ENCODE data around the gene AUTS2.
"Not testable (repeated sequence)": the region's sequence is repeated elsewhere in the genome, so short reads cannot be mapped to it uniquely, and the experiment has no call there.

The AUTS2 gene

DNA sequence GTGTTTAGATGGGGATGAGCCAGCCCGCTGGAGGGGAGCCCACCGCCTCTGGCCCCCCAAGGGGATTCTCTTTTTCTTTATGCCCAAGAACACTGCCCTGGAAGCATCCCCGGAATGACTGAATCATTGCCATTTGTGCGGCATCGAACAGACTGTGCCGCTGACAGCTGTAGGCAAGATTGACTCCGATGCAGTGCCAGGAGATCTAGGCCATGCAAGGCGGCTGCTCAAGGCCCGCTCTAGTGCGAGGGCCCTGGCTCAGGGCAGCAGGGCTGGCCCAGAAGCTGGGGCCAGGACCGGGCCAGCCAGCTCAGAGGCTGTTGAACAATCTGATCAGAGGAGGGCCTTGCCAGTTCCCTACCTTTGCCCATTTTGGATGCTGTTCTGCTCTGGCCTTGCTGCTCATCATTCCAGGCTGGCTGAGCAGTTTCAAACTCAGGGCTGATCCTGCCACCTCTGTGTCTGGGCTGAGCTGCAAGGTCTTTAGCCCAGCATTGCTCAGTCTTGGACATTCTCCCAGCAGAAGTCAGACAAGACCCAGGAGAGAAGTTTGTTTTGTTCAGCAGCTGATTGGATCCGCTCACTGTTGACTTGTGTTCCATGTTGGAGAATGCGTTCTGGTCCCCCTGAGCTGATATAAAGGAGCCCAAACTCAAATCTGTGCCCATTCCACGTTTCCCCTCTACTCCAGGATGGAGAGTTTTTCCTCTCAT, 1048.4 kb downstream of the AUTS2 start:
- Histone ChIP-seq H3K36me3 (no peaks in the 10 kb centered on the region), H3K27me3 (no peaks in the 10 kb centered on the region), H3K9me3 (peaks cover 0 to 3% (median 0%) of the 10 kb centered on the region in 3 donors), H3K4me3 (no peak overlapping the region), H3K27ac (no peak overlapping the region), H3K4me1 (no peaks in the 10 kb centered on the region)
- TF ChIP-seq, protein P1, sequence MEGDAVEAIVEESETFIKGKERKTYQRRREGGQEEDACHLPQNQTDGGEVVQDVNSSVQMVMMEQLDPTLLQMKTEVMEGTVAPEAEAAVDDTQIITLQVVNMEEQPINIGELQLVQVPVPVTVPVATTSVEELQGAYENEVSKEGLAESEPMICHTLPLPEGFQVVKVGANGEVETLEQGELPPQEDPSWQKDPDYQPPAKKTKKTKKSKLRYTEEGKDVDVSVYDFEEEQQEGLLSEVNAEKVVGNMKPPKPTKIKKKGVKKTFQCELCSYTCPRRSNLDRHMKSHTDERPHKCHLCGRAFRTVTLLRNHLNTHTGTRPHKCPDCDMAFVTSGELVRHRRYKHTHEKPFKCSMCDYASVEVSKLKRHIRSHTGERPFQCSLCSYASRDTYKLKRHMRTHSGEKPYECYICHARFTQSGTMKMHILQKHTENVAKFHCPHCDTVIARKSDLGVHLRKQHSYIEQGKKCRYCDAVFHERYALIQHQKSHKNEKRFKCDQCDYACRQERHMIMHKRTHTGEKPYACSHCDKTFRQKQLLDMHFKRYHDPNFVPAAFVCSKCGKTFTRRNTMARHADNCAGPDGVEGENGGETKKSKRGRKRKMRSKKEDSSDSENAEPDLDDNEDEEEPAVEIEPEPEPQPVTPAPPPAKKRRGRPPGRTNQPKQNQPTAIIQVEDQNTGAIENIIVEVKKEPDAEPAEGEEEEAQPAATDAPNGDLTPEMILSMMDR (IDR thresholded peaks at IDR 0.05), result no peak
- intact Hi-C loops (cut with DNase I; ENCODE audit: low total_unique reads), result no loop called here
- DNase-seq, result no peak

DNA sequence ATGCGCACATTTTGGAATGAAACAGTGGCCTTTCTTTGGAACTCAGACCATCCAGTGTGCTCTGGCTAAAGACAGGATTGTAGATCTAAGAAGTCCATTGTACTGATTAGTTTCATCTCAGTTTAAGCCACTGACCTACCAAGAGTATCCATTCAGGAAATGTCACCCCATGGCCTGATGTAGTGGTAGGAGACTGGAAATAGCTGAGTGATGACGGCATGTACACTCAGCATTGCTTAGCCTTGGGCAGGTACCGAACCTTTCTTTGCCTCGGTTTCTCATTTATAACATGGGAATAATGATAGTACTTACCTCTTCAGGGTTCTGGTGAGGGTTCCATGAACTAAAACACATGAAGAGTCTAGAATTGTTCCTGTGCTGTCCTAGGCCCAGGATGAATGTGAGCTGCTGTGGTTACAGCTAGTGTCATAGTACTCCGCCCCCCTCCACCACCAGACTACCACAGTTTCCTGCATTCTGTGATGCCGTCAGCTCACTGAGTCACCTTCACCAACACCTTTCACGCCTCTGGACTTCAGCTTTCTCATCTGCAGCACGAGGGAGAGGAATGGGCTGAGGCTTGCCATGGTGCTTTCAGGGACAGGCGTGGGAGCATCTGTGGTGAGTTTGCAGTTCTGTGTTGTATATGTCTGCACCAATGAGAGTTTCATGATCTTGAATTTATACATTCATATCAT, 1049.7 kb downstream of the AUTS2 start:
- Histone ChIP-seq H3K4me3 (no peak overlapping the region), H3K27ac (no peak overlapping the region), H3K4me1 (no peaks in the 10 kb centered on the region), H3K36me3 (no peaks in the 10 kb centered on the region), H3K9me3 (no peaks in the 10 kb centered on the region), H3K27me3 (no peaks in the 10 kb centered on the region)
- TF ChIP-seq, protein P1 (IDR thresholded peaks at IDR 0.05), result no peak
- intact Hi-C loops (cut with DNase I; ENCODE audit: low total_unique reads), result no loop called here
- no peak for DNase-seq

DNA sequence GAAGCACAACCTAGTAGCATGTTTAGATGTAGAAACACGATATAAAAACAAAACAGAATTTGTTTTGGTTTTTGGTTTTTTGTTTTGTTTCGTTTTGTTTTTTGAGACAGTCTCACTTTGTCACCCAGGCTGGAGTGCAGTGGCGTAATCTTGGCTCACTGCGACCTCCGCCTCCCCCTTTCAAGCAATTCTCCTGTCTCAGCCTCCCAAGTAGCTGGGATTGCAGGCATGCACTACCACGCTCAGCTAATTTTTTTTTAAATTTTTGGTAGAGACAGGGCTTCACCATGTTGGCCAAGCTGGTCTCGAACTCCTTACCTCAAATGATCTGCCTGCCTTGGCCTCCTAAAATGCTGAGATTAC, 1050.2 kb downstream of the AUTS2 start:
- H3K9me3 ChIP-seq; intact Hi-C loops (cut with DNase I; ENCODE audit: low total_unique reads); H3K36me3 ChIP-seq; H3K27me3 ChIP-seq; H3K4me3 ChIP-seq; DNase-seq; H3K27ac ChIP-seq; H3K4me1 ChIP-seq: not testable (repeated sequence)

DNA sequence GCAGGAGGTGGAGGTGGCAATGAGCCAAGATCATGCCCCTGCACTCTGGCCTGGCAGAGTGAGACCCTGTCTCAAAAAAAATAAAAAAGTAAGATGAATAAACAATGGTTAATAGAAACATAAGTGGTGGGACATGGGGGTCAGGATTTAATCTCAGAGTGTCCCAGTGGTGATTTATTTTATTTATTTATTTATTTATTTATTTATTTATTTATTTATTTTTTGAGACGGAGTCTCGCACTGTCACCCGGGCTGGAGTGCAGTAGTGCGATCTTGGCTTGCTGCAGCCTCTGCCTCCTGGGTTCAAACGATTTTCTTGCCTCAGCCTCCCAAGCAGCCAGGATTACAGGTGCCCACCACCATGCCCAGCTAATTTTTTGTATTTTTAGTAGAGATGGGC, 1051.0 kb downstream of the AUTS2 start:
- H3K9me3 ChIP-seq, result no peaks in the 10 kb centered on the region
- intact Hi-C loops (cut with DNase I; ENCODE audit: low total_unique reads), result no loop called here
- H3K27me3 ChIP-seq, result no peaks in the 10 kb centered on the region
- no peak overlapping the region for H3K27ac ChIP-seq
- DNase-seq, result no peak
- H3K4me1 ChIP-seq, result no peaks in the 10 kb centered on the region
- TF ChIP-seq, protein P1 (IDR thresholded peaks at IDR 0.05), result no peak
- H3K36me3 ChIP-seq, result no peaks in the 10 kb centered on the region
- H3K4me3 ChIP-seq, result no peak overlapping the region

DNA sequence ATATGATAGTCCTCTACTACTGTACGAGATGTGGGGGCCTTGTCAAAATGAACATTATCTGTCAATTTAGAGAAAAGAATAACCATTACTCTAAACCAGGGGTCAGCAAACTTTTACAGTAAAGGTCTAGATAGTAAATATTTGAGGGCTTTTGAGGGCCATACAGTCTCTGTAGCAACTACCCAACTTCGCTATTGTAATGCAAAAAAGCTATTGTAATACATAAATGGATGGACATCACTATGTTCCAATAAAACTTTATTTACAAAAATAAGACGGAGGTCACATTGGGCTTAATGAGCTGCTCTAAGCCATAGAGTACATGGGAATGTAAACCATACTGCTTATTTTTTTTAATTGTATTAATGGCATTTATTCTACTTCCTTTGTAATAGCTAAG, 1055.9 kb downstream of the AUTS2 start:
- no peak for DNase-seq
- TF ChIP-seq, protein P1 (IDR thresholded peaks at IDR 0.05), result no peak
- intact Hi-C loops (cut with DNase I; ENCODE audit: low total_unique reads), result no loop called here
- Histone ChIP-seq H3K9me3 (no peaks in the 10 kb centered on the region), H3K4me3 (no peak overlapping the region), H3K36me3 (no peaks in the 10 kb centered on the region), H3K27me3 (no peaks in the 10 kb centered on the region), H3K27ac (no peak overlapping the region), H3K4me1 (peaks cover 0 to 10% (median 5%) of the 10 kb centered on the region in 4 donors)

DNA sequence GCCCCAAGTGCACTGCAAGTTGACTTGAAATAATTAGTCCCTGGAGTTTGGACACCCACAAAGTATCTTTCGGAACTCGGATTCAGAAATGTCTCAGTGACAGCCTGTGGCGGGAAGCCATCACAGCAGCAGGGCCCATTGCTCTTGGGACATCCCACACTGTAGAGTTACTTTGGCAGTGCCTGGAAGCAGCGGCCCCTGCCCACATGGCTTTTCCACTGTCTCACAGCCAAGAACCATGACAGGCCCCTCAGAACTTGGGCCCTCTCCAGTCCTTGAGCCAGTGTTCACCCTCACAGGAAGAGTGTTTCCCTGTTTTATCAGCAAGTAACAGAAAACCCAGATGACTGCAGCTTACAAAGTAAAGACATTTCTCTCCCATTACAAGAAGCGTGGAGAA, 1056.7 kb downstream of the AUTS2 start:
- Histone ChIP-seq H3K27me3 (no peaks in the 10 kb centered on the region), H3K9me3 (no peaks in the 10 kb centered on the region), H3K4me1 (peaks cover 0 to 10% (median 5%) of the 10 kb centered on the region in 4 donors), H3K27ac (no peak overlapping the region), H3K4me3 (no peak overlapping the region), H3K36me3 (no peaks in the 10 kb centered on the region)
- TF ChIP-seq, protein P1 (IDR thresholded peaks at IDR 0.05), result no peak
- intact Hi-C loops (cut with DNase I; ENCODE audit: low total_unique reads), result no loop called here
- DNase-seq, result no peak
